Psoas muscle (tissue), 8 donors: ENCODE results near the gene TRAK1. TPM values are rescaled to one million over a fixed set of nuclear protein-coding genes. Genes with fewer than 3 reads are reported as not detected.
A peak's percentile ranks its signal among the peaks of the same experiment; 100 is the strongest.
"Not testable (repeated sequence)": the region's sequence is repeated elsewhere in the genome, so short reads cannot be mapped to it uniquely, and the experiment has no call there.

Source experiments
- ATAC-seq, 4 donors: fragments of 200-7000 bp; cut with Tn5 transposase; one replicate each; pipeline ENCODE4 v1.9.1; 2020; ENCODE audit warnings: moderate library complexity in 3 of 4, mild to moderate bottlenecking in 2 of 4
- DNase-seq, 2 donors: peaks; one replicate each; pipeline ENCODE4 v3.0.0-alpha.2; 2020
- H3K27ac ChIP-seq: fragments of 200-600 bp; one replicate; pipeline ENCODE4 v1.8.0; 2022
- H3K27me3 ChIP-seq, 3 donors: fragments of 200-600 bp in 1 of 3; one replicate each; pipeline versions ENCODE4 v1.6.1 to v1.8.0; 2013 to 2022; ENCODE audit warnings: low read length in 2 of 3, mild to moderate bottlenecking in 2 of 3, moderate library complexity in 1 of 3; ENCODE audit not compliant: insufficient read depth in 3 of 3
- H3K36me3 ChIP-seq, 2 donors: fragments of 200-600 bp in 1 of 2; one replicate each; pipeline versions ENCODE4 v1.6.1 to v1.8.0; 2013 to 2022; ENCODE audit warnings: low read depth in 1 of 2, mild to moderate bottlenecking in 1 of 2, moderate library complexity in 1 of 2; ENCODE audit not compliant: insufficient read depth in 1 of 2
- H3K4me1 ChIP-seq: fragments of 200-600 bp; one replicate; pipeline ENCODE4 v1.8.0; 2022
- H3K4me3 ChIP-seq: fragments of 200-600 bp; one replicate; pipeline ENCODE4 v1.8.0; 2022; ENCODE audit warnings: mild to moderate bottlenecking
- H3K9me3 ChIP-seq: fragments of 200-600 bp; one replicate; pipeline ENCODE4 v1.8.0; 2022
- CTCF ChIP-seq: fragments of 200-600 bp; IDR thresholded peaks from one replicate; pipeline ENCODE4 v1.8.0; 2022; ENCODE audit warnings: antibody characterized with exemption
- WGBS, 3 donors: extraction: QIAGEN DNeasy Blood & Tissue Kit; methylation state at CpG; one replicate each; pipeline versions ENCODE4 v1.1.6 to v1.1.7; 2013; 5-methylcytosine and 5-hydroxymethylcytosine counted together
- intact Hi-C, 2 donors: fragments of 100-400 bp; cut with DNase I; formaldehyde crosslinking; loops; one replicate each; pipeline versions ENCODE4 v1.11.0 to v1.14.2; 2022
- long read RNA-seq, 2 donors: library from polyadenylated mRNA; unstranded; transcript quantifications; one replicate each; pipeline ENCODE4 v2.0.0, GENCODE V29; 2021
- polyA plus RNA-seq, 3 donors: library from polyadenylated mRNA; stranded (reverse); fragments of 200-250 nt; gene quantifications; one replicate each; pipeline ENCODE4 v1.2.3, GENCODE V29; 2013
- total RNA-seq, 4 donors: library from RNA; stranded (reverse); fragmentation: NEBNext Ultra II Directional in 2 of 4; extraction: Animal tissue kit (Norgen Biotek cat#: 25700) in 2 of 4; gene quantifications; one replicate each; pipeline versions ENCODE4 v1.2.1 to v1.2.4, GENCODE V29; 2021 to 2023
- donor health status: healthy with polysubstance abuse.
- donor health status: DM: no; HTN: no; CAD: no; lungs with moderate emphysema.
- donor health status: Bipolar disorder and iron deficiency.
- donor health status: healthy.
- donor health status: DM: yes; HTN: yes; CAD: no.
- donor health status: DM: no; HTN: no; CAD: no.
- donor health status: DM: no; HTN: no; CAD: no.
- donor health status: DM: yes; HTN: yes; CAD: no.

The TRAK1 gene
- total RNA-seq, result 100 to 1,000 TPM in 3 of 4 donors, 10 to 100 TPM in 1; 94.8 to 128 (median 120) TPM
- polyA plus RNA-seq, result 10 to 100 TPM; 30.8 to 68.2 (median 45.2) TPM
- long read RNA-seq, donor 1, partial matches to known transcripts, result 17 of 26 reads
- long read RNA-seq, donor 1, other reads (novel, unspliced or antisense), result 7 of 26 reads
- long read RNA-seq, donor 2, transcript TRAK1-208 (13 exons, 2,008 nt), result major isoform, 7 of 77 reads
- long read RNA-seq, donor 2, partial matches to known transcripts, result 49 of 77 reads
- long read RNA-seq, donor 2, other reads (novel, unspliced or antisense), result 21 of 77 reads

GRCh38 chr3:42090973-42091731, at the start of gene TRAK1:
Gene TRAK1 (plus strand): TSS chr3:42091357. CDS start chr3:42091470, 113 bp downstream.
- ATAC-seq, result peak; percentile 74 to 85 (median 78)
- 24 to 33% (median 25%) methylated on average over 14 of the region's 14 CpGs for WGBS, 3 donors
- TF ChIP-seq CTCF, result no peak
- peak in 1 of 2 donors; percentile 59 for DNase-seq
- peak within 1 kb of the TSS; percentile 85 for H3K27ac ChIP-seq
- peaks cover 0 to 27% of the 10 kb centered on the region in 2 donors for H3K36me3 ChIP-seq
- H3K4me1 ChIP-seq, result peaks cover 25% of the 10 kb centered on the region
- peak within 1 kb of the TSS; percentile 57 for H3K4me3 ChIP-seq
- H3K27me3 ChIP-seq, result no peaks in the 10 kb centered on the region
- no peaks in the 10 kb centered on the region for H3K9me3 ChIP-seq
- intact Hi-C loops, result loop anchor here (5.0 to 10.0 kb wide), 2 partner anchors 74 to 1506 kb away; no protein-coding TSS in a partner anchor

GRCh38 chr3:42042747-42043098, 48.4 kb upstream of the TRAK1 start:
- no peaks in the 10 kb centered on the region for H3K36me3 ChIP-seq
- intact Hi-C loops, result no loop called here
- peak overlapping the region; percentile 42 for H3K4me3 ChIP-seq
- WGBS, 3 donors, result 9 to 11% (median 10%) methylated on average over 5 of the region's 5 CpGs
- H3K27me3 ChIP-seq, result no peaks in the 10 kb centered on the region
- peaks cover 67% of the 10 kb centered on the region for H3K4me1 ChIP-seq
- no peak for DNase-seq
- peak overlapping the region; percentile 92 for H3K27ac ChIP-seq
- no peak for TF ChIP-seq CTCF
- H3K9me3 ChIP-seq, result no peaks in the 10 kb centered on the region
- peak; percentile 89 to 96 (median 94) for ATAC-seq

GRCh38 chr3:42043099-42043813, 47.9 kb upstream of the TRAK1 start:
- no peak for DNase-seq
- H3K27me3 ChIP-seq, result no peaks in the 10 kb centered on the region
- peak overlapping the region; percentile 42 for H3K4me3 ChIP-seq
- intact Hi-C loops, result no loop called here
- H3K9me3 ChIP-seq, result no peaks in the 10 kb centered on the region
- H3K27ac ChIP-seq, result peak overlapping the region; percentile 92
- peak; percentile 62 to 69 (median 64) for ATAC-seq
- no peaks in the 10 kb centered on the region for H3K36me3 ChIP-seq
- H3K4me1 ChIP-seq, result peaks cover 64% of the 10 kb centered on the region
- no peak for TF ChIP-seq CTCF
- WGBS, 3 donors, result 17 to 24% (median 23%) methylated on average over 9 of the region's 9 CpGs

GRCh38 chr3:42045708-42046243, 45.4 kb upstream of the TRAK1 start:
- intact Hi-C loops, result no loop called here
- Histone ChIP-seq H3K27ac (peak overlapping the region; percentile 92), H3K36me3 (no peaks in the 10 kb centered on the region), H3K4me1 (peaks cover 62% of the 10 kb centered on the region), H3K9me3 (no peaks in the 10 kb centered on the region), H3K4me3 (no peak overlapping the region), H3K27me3 (no peaks in the 10 kb centered on the region)
- WGBS, 3 donors, result 90 to 92% (median 91%) methylated on average over 2 of the region's 2 CpGs
- DNase-seq (no peak), ATAC-seq (no peak)
- TF ChIP-seq CTCF, result no peak

GRCh38 chr3:42048526-42048925, 42.6 kb upstream of the TRAK1 start:
- Histone ChIP-seq H3K4me1 (peaks cover 58% of the 10 kb centered on the region), H3K27ac (peak overlapping the region; percentile 42)
- ATAC-seq, DNase-seq, H3K27me3 ChIP-seq, H3K4me3 ChIP-seq, H3K36me3 ChIP-seq, H3K9me3 ChIP-seq, intact Hi-C loops: not testable (repeated sequence)
- WGBS, 3 donors, result 57 to 80% (median 59%) methylated on average over 4 of the region's 4 CpGs
